Upper lobe of right lung (tissue), 1 donor: ENCODE results near the gene SMARCA2. TPM values are rescaled to one million over a fixed set of nuclear protein-coding genes. Genes with fewer than 3 reads are reported as not detected.
A peak's percentile ranks its signal among the peaks of the same experiment; 100 is the strongest.

Experiments
- ATAC-seq: fragments of 200-7000 bp; cut with Tn5 transposase; one replicate; pipeline ENCODE4 v1.9.1; 2020; ENCODE audit warnings: mild to moderate bottlenecking, moderate library complexity
- DNase-seq: peaks from one replicate; pipeline ENCODE4 v3.0.0-alpha.2; 2020
- H3K27ac ChIP-seq: fragments of 200-600 bp; one replicate; pipeline ENCODE4 v1.8.0; 2022
- H3K27me3 ChIP-seq: fragments of 200-600 bp; one replicate; pipeline ENCODE4 v1.8.0; 2022; ENCODE audit warnings: mild to moderate bottlenecking
- H3K36me3 ChIP-seq: fragments of 200-600 bp; one replicate; pipeline ENCODE4 v1.8.0; 2022
- H3K4me1 ChIP-seq: fragments of 200-600 bp; one replicate; pipeline ENCODE4 v1.8.0; 2022
- H3K4me3 ChIP-seq: fragments of 200-600 bp; one replicate; pipeline ENCODE4 v1.8.0; 2022; ENCODE audit warnings: mild to moderate bottlenecking
- H3K9me3 ChIP-seq: fragments of 200-600 bp; one replicate; pipeline ENCODE4 v1.8.0; 2022
- CTCF ChIP-seq: fragments of 200-600 bp; IDR thresholded peaks from one replicate; pipeline ENCODE4 v1.8.0; 2022; ENCODE audit warnings: antibody characterized with exemption
- intact Hi-C: fragments of 100-400 bp; cut with DNase I; formaldehyde crosslinking; loops from one replicate; pipeline ENCODE4 v1.11.0; 2022
- total RNA-seq: library from RNA; stranded (reverse); fragmentation: NEBNext Ultra II Directional; extraction: Animal tissue kit (Norgen Biotek cat#: 25700); gene quantifications from one replicate; pipeline ENCODE4 v1.2.1, GENCODE V29; 2021
- donor health status: DM: no; HTN: yes; CAD: no; lungs with severe emphysema.

SMARCA2 gene
- total RNA-seq, 1 donor from 2014 or later = 147 TPM

GRCh38 chr9:2000314-2000713 lies 14.8 kb upstream of the SMARCA2 start:
- no peaks in the 10 kb centered on the region for H3K9me3 ChIP-seq

GRCh38 chr9:2008372-2008771 lies 6.8 kb upstream of the SMARCA2 start:
- Histone ChIP-seq H3K4me1 (no peaks in the 10 kb centered on the region), H3K27ac (no peak overlapping the region), H3K4me3 (no peak overlapping the region), H3K36me3 (no peaks in the 10 kb centered on the region), H3K27me3 (no peaks in the 10 kb centered on the region), H3K9me3 (no peaks in the 10 kb centered on the region)
- intact Hi-C loops = no loop called here
- no peak for ATAC-seq
- no peak for DNase-seq
- TF ChIP-seq CTCF = no peak

More at GRCh38 chr9:2000314-2000713, 14.8 kb upstream of the SMARCA2 start:
- Histone ChIP-seq H3K4me1 (no peaks in the 10 kb centered on the region), H3K27ac (no peak overlapping the region), H3K36me3 (no peaks in the 10 kb centered on the region), H3K4me3 (no peak overlapping the region), H3K27me3 (no peaks in the 10 kb centered on the region)
- ATAC-seq = no peak
- no peak for DNase-seq
- intact Hi-C loops = no loop called here
- no peak for TF ChIP-seq CTCF

GRCh38 chr9:2012347-2012746 lies 2.8 kb upstream of the SMARCA2 start:
- no peak for TF ChIP-seq CTCF
- H3K27ac ChIP-seq = no peak overlapping the region
- ATAC-seq (no peak), DNase-seq (no peak)
- H3K4me1 ChIP-seq = no peaks in the 10 kb centered on the region
- H3K9me3 ChIP-seq = no peaks in the 10 kb centered on the region
- H3K27me3 ChIP-seq = no peaks in the 10 kb centered on the region
- intact Hi-C loops = no loop called here
- H3K36me3 ChIP-seq = no peaks in the 10 kb centered on the region
- no peak overlapping the region for H3K4me3 ChIP-seq

- Histone ChIP-seq H3K27me3 (no peaks in the 10 kb centered on the region), H3K4me3 (peak overlapping the region; percentile 78), H3K27ac (peak overlapping the region; percentile 82), H3K4me1 (peaks cover 8% of the 10 kb centered on the region), H3K36me3 (no peaks in the 10 kb centered on the region), H3K9me3 (no peaks in the 10 kb centered on the region)
- DNase-seq (no peak), ATAC-seq (no peak)
- intact Hi-C loops = no loop called here
- no peak for TF ChIP-seq CTCF
Observed at GRCh38 chr9:2013743-2014475, 1.2 kb upstream of the SMARCA2 start.

- no peaks in the 10 kb centered on the region for H3K9me3 ChIP-seq
- H3K27me3 ChIP-seq = no peaks in the 10 kb centered on the region
- H3K4me1 ChIP-seq = peaks cover 27% of the 10 kb centered on the region
- ATAC-seq (peak; percentile 1), DNase-seq (peak; percentile 81)
- H3K36me3 ChIP-seq = no peaks in the 10 kb centered on the region
- peak overlapping the region; percentile 95 for H3K27ac ChIP-seq
- TF ChIP-seq CTCF = no peak
- H3K4me3 ChIP-seq = peak overlapping the region; percentile 78
- intact Hi-C loops = no loop called here
Observed at GRCh38 chr9:2015581-2016407, 647 bp downstream of the SMARCA2 start.
